ENCODE measurements around the gene FBXL7. TPM values are rescaled to one million over a fixed set of nuclear protein-coding genes. Genes with fewer than 3 reads are reported as not detected.

The FBXL7 gene
- total RNA-seq, 2 experiments from 2014 or later: not detected

DNA sequence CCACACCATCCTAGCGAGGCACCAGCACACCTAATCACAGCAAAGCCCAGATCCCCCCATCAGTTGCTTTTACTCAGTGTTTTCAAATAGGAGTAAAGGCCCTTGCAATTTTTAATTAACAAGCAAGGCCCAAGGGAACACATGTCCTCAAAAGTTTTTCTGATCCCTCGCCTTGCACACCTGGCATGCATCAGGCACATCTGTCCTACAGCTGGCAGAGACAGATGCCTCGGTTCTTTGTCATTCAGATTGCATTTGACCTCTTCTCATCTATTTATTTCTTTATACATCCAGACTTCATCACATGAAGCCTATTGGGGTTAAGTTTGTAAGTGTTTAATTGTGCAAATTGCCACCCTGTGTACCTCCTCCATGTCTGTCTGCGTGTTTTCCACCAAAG lies 438.2 kb downstream of the FBXL7 start:
- H3K9me3 Mint-ChIP-seq: peaks cover 12% of the 10 kb centered on the region
- TF ChIP-seq, protein P1, sequence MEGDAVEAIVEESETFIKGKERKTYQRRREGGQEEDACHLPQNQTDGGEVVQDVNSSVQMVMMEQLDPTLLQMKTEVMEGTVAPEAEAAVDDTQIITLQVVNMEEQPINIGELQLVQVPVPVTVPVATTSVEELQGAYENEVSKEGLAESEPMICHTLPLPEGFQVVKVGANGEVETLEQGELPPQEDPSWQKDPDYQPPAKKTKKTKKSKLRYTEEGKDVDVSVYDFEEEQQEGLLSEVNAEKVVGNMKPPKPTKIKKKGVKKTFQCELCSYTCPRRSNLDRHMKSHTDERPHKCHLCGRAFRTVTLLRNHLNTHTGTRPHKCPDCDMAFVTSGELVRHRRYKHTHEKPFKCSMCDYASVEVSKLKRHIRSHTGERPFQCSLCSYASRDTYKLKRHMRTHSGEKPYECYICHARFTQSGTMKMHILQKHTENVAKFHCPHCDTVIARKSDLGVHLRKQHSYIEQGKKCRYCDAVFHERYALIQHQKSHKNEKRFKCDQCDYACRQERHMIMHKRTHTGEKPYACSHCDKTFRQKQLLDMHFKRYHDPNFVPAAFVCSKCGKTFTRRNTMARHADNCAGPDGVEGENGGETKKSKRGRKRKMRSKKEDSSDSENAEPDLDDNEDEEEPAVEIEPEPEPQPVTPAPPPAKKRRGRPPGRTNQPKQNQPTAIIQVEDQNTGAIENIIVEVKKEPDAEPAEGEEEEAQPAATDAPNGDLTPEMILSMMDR (IDR thresholded peaks at IDR 0.05): no peak
- Histone ChIP-seq H3K4me1 (ENCODE audit: insufficient read depth, low read length) (no peaks in the 10 kb centered on the region), H3K9me3 (ENCODE audit: control insufficient read depth in 1 of 2, insufficient read depth in 1 of 2, low read length in 2 of 2) (peaks cover 0 to 15% of the 10 kb centered on the region in 2 experiments), H3K27me3 (ENCODE audit: control insufficient read depth in 1 of 2, insufficient read depth in 2 of 2, low read length in 2 of 2) (no peaks in the 10 kb centered on the region), H3K27ac (ENCODE audit: low read depth in 1 of 2, low read length in 2 of 2) (no peak overlapping the region), H3K36me3 (ENCODE audit: insufficient read depth, low read length) (no peaks in the 10 kb centered on the region), H3K4me3 (ENCODE audit: low read length) (no peak overlapping the region)
- ChIA-PET CTCF (no interaction called here), POLR2A (no interaction called here)
- DNase-seq: no peak
- no peak overlapping the region for H3K4me3 Mint-ChIP-seq
- no peaks in the 10 kb centered on the region for H3K27me3 Mint-ChIP-seq
- no peak overlapping the region for H3K27ac Mint-ChIP-seq
- intact Hi-C loops (cut with DNase I, micrococcal nuclease): no loop called here
- ATAC-seq (ENCODE audit: poor library complexity): no peak
- H3K36me3 Mint-ChIP-seq (ENCODE audit: low read depth): no peaks in the 10 kb centered on the region
- H3K4me1 Mint-ChIP-seq (ENCODE audit: low read depth): no peaks in the 10 kb centered on the region

DNA sequence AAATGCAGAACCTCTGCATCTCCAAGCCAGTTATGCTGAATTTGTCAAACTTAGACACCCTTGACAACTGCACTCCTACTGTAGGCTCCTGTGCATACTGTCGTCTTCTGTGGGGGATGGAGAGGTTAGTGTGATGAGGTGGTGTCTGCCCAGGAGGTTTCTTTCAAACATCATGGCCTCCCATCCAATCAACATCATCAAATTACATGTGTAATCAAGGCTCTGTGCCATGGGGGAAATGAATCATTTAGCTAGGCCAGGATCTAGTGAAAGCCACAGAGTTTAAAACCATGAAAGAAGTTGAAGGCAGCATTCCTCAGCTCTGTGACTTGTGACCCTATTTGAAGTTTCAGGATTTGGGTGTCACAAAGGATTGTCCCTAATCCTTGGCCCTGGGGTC lies 439.0 kb downstream of the FBXL7 start:
- Mint-ChIP-seq H3K36me3 (ENCODE audit: low read depth) (no peaks in the 10 kb centered on the region), H3K27me3 (no peaks in the 10 kb centered on the region), H3K27ac (no peak overlapping the region), H3K4me3 (no peak overlapping the region), H3K9me3 (peaks cover 11% of the 10 kb centered on the region), H3K4me1 (ENCODE audit: low read depth) (no peaks in the 10 kb centered on the region)
- Histone ChIP-seq H3K36me3 (ENCODE audit: insufficient read depth, low read length) (no peaks in the 10 kb centered on the region), H3K4me3 (ENCODE audit: low read length) (no peak overlapping the region), H3K4me1 (ENCODE audit: insufficient read depth, low read length) (no peaks in the 10 kb centered on the region), H3K27me3 (ENCODE audit: control insufficient read depth in 1 of 2, insufficient read depth in 2 of 2, low read length in 2 of 2) (no peaks in the 10 kb centered on the region), H3K27ac (ENCODE audit: low read depth in 1 of 2, low read length in 2 of 2) (no peak overlapping the region), H3K9me3 (ENCODE audit: control insufficient read depth in 1 of 2, insufficient read depth in 1 of 2, low read length in 2 of 2) (peaks cover 0 to 15% of the 10 kb centered on the region in 2 experiments)
- ChIA-PET CTCF (no interaction called here), POLR2A (no interaction called here)
- intact Hi-C loops (cut with DNase I, micrococcal nuclease): no loop called here
- TF ChIP-seq, protein P1 (IDR thresholded peaks at IDR 0.05): no peak
- no peak for ATAC-seq (ENCODE audit: poor library complexity)
- no peak for DNase-seq

DNA sequence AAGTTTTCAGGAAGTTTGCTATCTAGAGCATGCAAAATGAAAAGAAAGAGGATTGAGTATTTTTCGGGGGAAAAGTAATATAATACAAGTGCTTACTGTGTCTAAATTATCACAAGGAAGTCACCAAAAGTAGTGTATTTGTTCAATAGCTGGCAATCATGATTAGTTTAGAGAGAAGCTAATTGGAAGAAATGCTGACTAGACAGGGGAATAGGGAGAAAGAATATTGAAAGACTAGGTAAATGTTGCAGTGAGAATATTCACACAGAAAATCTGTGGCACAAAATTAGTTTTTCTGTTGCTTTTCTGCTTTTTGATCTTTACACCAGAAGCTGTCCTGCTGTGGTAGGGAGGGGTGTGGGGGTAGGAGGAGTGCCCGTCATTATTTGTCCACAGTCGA lies 440.9 kb downstream of the FBXL7 start:
- Histone ChIP-seq H3K4me1 (ENCODE audit: insufficient read depth, low read length) (no peaks in the 10 kb centered on the region), H3K27ac (ENCODE audit: low read depth in 1 of 2, low read length in 2 of 2) (no peak overlapping the region), H3K27me3 (ENCODE audit: control insufficient read depth in 1 of 2, insufficient read depth in 2 of 2, low read length in 2 of 2) (no peaks in the 10 kb centered on the region), H3K36me3 (ENCODE audit: insufficient read depth, low read length) (no peaks in the 10 kb centered on the region), H3K9me3 (ENCODE audit: control insufficient read depth in 1 of 2, insufficient read depth in 1 of 2, low read length in 2 of 2) (peaks cover 0 to 12% of the 10 kb centered on the region in 2 experiments), H3K4me3 (ENCODE audit: low read length) (no peak overlapping the region)
- intact Hi-C loops (cut with DNase I, micrococcal nuclease): no loop called here
- ChIA-PET CTCF (no interaction called here), POLR2A (no interaction called here)
- DNase-seq (no peak), ATAC-seq (ENCODE audit: poor library complexity) (no peak)
- Mint-ChIP-seq H3K4me1 (ENCODE audit: low read depth) (no peaks in the 10 kb centered on the region), H3K27ac (no peak overlapping the region), H3K4me3 (no peak overlapping the region), H3K27me3 (no peaks in the 10 kb centered on the region), H3K9me3 (peaks cover 13% of the 10 kb centered on the region), H3K36me3 (ENCODE audit: low read depth) (no peaks in the 10 kb centered on the region)
- TF ChIP-seq, protein P1 (IDR thresholded peaks at IDR 0.05): no peak
